Retina (tissue), 1 donor: ENCODE results near the gene GLCCI1.
"Not testable (repeated sequence)": the region's sequence is repeated elsewhere in the genome, so short reads cannot be mapped to it uniquely, and the experiment has no call there.

Experiments
- DNase-seq: peaks from one replicate; pipeline ENCODE4 v3.0.0-alpha.2; 2016

GLCCI1 gene

GRCh38 chr7:7992506-7992905, 23.9 kb downstream of the GLCCI1 start:
- DNase-seq, result no peak

DNA sequence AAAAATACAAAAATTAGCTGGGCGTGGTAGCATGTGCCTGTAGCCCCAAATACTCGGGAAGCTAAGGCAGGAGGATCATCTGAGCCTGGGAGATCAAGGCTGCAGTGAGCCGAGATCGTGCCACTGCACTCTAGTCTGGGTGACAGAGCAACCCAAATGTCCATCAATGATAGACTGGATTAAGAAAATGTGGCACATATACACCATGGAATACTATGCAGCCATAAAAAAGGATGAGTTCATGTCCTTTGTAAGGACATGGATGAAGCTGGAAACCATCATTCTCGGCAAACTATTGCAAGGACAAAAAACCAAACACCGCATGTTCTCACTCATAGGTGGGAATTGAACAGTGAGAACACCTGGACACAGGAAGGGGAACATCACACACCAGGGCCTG, 26.8 kb downstream of the GLCCI1 start:
- not testable (repeated sequence) for DNase-seq

DNA sequence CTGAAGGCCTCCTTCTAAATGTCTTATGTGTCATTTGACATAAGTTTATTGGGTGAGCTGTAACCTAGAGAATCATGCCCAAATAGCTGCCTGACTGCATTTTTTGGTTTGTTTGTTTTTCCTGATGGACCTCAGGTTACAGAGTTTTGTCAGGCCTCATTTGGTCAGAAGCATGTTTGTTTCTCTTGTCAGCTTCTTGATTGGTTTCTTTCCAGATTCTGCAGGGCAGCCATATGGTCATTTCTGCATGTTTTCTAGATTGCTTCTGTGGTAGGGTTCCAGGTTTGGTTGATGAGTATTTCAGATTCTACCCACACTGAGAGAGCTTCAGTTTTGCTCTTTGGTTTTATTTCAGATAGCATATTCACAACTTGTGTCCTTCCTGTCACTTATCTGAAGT, 28.0 kb downstream of the GLCCI1 start:
- no peak for DNase-seq

DNA sequence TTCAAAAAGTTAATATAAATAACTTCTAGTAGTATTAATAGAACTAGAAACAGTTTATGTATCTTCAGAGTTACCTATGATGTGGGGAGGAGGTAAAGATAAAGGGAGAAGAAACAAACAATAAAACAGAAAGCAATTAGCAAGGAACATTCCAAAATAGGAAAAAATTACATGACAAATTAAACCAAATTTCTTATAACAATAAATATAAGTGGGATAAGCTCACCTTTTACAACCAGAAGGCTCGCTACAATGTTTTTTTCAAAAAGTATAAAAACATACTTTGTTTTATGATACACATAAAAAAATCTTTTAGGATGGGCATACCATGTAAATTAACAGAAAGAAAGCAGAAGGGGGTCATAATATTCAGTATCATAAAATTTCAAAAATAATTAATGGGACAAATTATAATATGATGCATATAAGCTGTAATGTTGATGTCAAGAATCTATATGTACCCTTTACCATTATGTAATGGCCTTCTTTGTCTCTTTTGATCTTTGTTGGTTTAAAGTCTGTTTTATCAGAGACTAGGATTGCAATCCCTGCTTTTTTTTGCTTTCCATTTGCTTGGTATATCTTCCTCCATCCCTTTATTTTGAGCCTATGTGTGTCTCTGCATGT, 31.8 kb downstream of the GLCCI1 start:
- no peak for DNase-seq

DNA sequence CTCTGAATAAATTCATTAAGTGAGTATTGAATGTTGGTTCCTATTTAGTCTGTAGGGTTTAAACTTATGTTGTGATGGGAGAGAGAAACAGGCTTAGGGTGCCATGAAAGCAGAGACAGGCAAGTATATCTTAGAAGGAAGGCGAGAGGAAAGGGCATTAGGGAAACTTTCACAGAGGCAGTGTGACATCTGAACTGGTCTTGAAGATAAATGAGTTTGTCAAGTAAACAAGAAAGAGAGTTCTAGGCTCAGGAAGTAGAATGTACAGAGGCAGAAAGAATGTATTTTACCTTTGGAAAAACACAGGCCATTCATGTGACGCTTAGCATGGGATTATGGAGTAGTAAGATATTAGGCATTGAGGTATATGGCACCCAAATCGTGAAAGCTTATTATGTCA, 34.5 kb downstream of the GLCCI1 start:
- DNase-seq, result no peak

GRCh38 chr7:8005279-8005678, 36.7 kb downstream of the GLCCI1 start:
- no peak for DNase-seq

- DNase-seq, result no peak
These were observed 45.8 kb downstream of the GLCCI1 start for GRCh38 chr7:8014399-8014798.

- no peak for DNase-seq
These were observed 46.6 kb downstream of the GLCCI1 start for GRCh38 chr7:8015100-8015745.

DNA sequence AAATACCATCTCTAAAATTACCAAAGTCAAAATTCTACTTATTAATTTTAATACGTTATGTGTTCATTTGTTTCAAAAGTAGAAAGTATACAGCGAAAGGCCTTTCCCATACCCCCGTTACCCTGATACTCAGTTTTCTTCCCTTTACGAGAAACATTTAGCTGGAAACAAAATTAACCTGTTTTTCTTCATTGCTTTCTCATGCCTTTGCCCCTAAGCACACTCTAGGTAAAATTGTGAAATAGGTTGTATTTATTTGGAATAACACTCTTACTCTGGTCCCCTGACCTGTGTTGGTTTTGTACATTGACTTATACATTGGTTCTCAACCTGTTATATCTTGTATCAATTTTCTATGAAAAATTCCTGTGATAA, 47.1 kb downstream of the GLCCI1 start:
- no peak for DNase-seq

- DNase-seq, result no peak
These were observed 48.8 kb downstream of the GLCCI1 start for GRCh38 chr7:8017423-8017822.

DNA sequence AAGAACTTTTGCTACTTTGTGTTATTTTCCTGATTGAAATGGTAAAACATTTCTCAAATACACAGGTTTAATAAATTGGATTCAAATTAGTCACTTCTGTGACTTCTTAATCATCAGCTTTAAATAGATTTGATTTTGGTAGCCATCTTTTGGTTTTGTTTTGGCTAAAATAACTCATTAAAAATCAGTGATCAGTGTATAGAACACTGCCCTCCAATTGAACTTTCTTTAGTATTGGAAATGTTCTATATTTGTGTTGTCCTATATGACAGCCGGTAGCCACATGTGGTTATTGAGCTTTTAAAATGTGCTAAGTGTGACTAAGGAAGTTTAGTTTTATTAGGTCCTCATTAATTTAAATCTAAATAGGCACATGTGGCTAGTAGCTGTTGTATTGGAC, 50.4 kb downstream of the GLCCI1 start:
- no peak for DNase-seq

DNA sequence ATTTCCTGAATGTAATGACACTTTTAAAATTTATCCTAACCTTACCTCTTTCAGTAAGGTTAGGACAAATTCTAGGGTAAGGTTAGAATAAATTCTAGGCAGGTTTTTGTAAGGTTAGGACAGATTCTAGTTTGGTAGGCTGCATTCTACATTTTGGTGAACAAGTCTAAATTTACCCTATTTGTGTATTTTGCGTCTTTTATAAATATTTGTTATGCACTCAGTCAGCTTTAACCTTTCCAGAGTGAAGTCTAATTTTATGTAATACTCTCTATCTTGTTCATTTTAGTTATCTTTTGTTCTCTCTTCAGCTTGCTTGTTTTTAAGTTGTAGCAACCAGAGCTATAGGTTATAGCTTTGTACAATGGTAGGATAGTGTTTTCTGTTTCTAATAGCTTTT, 54.0 kb downstream of the GLCCI1 start:
- no peak for DNase-seq

DNA sequence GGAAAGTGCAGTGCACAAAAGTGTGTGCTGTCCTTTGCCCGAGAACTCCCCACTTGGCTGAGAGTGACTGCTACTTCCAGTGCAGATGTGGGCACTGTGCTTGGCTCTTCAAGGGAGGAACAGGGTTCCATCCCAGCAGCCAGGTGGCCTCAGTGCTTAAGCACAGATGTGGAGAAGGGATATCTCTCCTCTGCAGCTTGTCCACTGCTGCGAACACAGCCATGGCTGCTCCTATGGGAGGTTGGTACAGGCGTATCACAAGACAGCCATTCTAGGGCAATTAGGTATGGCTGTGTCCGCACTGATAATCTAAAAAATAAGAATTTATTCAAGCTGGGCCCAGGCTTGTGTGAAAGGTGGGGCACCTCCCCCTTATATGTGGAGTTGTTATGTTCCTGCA, 66.6 kb downstream of the GLCCI1 start:
- no peak for DNase-seq

- DNase-seq, result no peak
These were observed 67.3 kb downstream of the GLCCI1 start for GRCh38 chr7:8035647-8036518.

DNA sequence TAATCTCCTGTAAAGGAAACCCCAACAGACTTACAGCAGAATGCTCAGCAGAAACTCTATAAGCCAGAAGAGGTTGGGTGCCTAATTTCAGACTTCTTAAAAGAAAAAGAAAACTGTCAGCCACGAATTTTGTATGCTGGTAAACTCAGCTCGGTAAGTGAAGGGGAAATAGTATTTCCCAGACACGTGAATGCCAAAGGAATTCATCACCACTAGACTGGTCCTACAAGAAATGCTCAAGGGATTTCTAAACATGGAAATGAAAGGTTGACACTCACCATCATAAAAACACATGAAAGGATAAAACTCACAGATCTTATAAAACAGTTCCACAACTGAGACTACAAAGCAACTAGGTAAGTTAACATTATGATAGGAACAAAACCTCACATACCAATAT, 68.6 kb downstream of the GLCCI1 start:
- DNase-seq, result no peak

DNA sequence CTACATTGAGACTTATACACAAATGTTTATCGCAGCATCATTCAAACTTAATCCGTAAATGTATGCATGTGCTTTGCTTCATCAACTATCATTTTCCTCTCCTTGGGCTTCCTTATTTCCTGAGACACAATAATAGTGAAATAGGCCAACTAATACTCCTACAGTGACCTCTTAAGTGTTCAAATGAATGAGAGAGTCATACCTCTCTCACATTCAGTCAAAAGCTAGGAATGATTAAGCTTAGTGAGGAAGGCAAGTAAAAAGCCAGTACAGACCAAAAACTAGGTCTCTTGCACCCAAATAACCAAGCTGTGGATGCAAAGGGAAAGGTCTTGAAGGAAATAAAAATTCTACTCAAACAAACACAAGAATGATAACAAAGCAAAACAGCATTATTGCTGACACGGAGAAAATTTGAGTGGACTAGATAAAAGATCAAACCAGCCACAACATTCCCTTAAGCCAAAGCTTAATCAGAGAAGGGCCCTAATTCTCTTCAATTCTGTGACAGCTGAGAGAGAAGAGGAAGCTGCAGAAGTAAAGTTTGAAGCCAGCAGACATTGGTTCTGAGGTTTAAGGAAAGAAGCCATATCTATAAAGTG, 72.3 kb downstream of the GLCCI1 start:
- DNase-seq, result no peak

- DNase-seq, result no peak
These were observed 74.4 kb downstream of the GLCCI1 start for GRCh38 chr7:8042796-8043535.

- DNase-seq, result no peak
These were observed 76.3 kb downstream of the GLCCI1 start for GRCh38 chr7:8044761-8045430.

- not testable (repeated sequence) for DNase-seq
These were observed 79.5 kb downstream of the GLCCI1 start for GRCh38 chr7:8048067-8048466.

DNA sequence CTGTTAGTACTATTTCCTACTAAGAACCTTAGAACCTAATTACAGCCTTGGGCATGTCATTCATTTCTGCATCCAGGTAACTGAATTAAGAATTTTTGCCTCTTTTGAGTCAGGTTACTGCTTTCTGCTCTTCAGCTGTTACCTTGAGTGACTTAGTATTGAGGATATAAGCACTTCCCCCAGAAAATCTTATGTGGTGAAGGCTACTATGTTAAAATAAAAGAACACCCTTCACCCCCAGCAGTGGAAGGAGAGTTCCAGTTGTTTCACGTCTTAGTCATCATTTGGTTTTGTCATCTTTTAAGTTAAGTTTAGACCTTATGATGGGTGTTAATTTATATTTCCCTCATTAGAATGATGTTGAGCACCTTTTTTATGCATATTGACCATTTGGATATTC, 82.8 kb downstream of the GLCCI1 start:
- no peak for DNase-seq

DNA sequence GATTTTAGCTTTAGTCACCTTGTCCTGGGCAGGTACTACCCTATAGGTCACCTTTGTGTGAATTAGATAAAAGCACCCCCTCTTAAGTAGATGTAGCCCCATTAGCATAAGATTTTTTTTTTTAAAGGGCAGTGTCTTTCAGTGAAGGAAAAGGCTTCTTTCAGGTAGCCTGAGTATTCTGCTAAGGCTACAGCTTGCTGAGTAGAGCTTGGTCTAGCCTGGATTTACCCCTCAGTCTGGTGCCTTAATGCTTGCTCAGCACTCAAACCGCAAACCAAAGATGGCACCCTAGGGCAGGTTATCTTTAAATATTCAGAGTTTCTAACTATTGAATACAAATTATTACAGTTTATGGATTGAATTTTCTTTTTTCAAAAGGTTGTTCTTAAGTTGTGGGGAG, 83.4 kb downstream of the GLCCI1 start:
- DNase-seq, result no peak

DNA sequence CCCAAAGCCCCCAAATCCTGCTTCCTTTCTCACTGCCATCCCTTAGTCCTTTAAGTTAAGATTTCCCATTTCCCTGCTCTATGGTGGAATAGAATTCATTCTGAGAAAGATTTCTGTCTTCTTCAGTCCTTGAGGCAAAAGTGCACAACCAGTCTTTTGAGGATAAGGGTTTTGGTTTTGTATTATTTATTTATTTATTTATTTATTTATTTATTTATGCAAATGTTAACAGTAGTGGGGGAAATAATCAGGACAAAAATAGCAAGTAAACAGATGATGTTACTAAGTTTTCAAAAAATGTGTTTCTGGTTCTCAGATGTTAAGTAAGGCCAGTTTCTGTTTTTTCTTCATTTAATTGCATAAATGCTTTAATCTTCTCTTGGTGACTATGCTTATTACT, 84.2 kb downstream of the GLCCI1 start:
- no peak for DNase-seq
